A673 (cell line): ENCODE measurements around the gene TTYH3. TPM values are rescaled to one million over a fixed set of nuclear protein-coding genes. Genes with fewer than 3 reads are reported as not detected.

Experiments used
- BruUV-seq: library from RNA; stranded (reverse); fragments of 400-500 nt; replicated peaks from 2 replicates; lab custom pipeline; 2021; lab: Mats Ljungman, UMichigan
- CTCF ChIA-PET: fragments of 300-600 bp; sonication (Branson Sonifier 250); formaldehyde crosslinking; loops from one replicate; lab custom pipeline; 2022; ENCODE audit warnings: antibody characterized with exemption; lab: Charles Lee
- POLR2A ChIA-PET: fragments of 300-600 bp; sonication (Branson Sonifier 250); formaldehyde crosslinking; loops from one replicate; lab custom pipeline; 2022; ENCODE audit warnings: antibody characterized with exemption; ENCODE audit not compliant: low non-redundant PET; lab: Charles Lee
- DNase-seq: peaks from one replicate; pipeline ENCODE4 v3.0.0-alpha.2; 2015; ENCODE audit warnings: low spot score
- H3K27ac ChIP-seq: fragments of 200-600 bp; sonication (generic); 2 replicates; pipeline ENCODE4 v1.5.1; 2016; ENCODE audit warnings: mixed run types, low read depth, mild to moderate bottlenecking, mixed read lengths, antibody characterized with exemption, low read length; ENCODE audit not compliant: poor library complexity, severe bottlenecking
- H3K27me3 ChIP-seq: fragments of 200-600 bp; sonication (generic); replicated peaks from 2 replicates; pipeline ENCODE4 v1.6.1; 2017; ENCODE audit warnings: mixed run types, low read depth, mild to moderate bottlenecking, mixed read lengths, antibody characterized with exemption, low read length; ENCODE audit not compliant: insufficient read depth, poor library complexity
- H3K36me3 ChIP-seq: fragments of 200-600 bp; sonication (generic); 2 replicates; pipeline ENCODE4 v1.6.1; 2016; ENCODE audit warnings: mixed run types, mild to moderate bottlenecking, mixed read lengths, antibody characterized with exemption, low read length; ENCODE audit not compliant: insufficient read depth, poor library complexity, severe bottlenecking
- H3K4me1 ChIP-seq: fragments of 200-600 bp; sonication (generic); 2 replicates; pipeline ENCODE4 v1.6.1; 2017; ENCODE audit warnings: mixed run types, mild to moderate bottlenecking, mixed read lengths, antibody characterized with exemption, low read length; ENCODE audit not compliant: insufficient read depth, poor library complexity, severe bottlenecking
- H3K4me3 ChIP-seq: fragments of 200-600 bp; sonication (generic); 2 replicates; pipeline ENCODE4 v1.5.1; 2016; ENCODE audit warnings: low read depth, mixed run types, mild to moderate bottlenecking, mixed read lengths, low read length; ENCODE audit not compliant: poor library complexity, severe bottlenecking
- H3K9me3 ChIP-seq: fragments of 200-600 bp; sonication (generic); 2 replicates; pipeline ENCODE4 v1.6.1; 2016; ENCODE audit warnings: mixed run types, low read depth, mild to moderate bottlenecking, mixed read lengths, antibody characterized with exemption, low read length; ENCODE audit not compliant: poor library complexity, severe bottlenecking
- CTCF ChIP-seq: fragments of 300-800, 200-600 bp; sonication (generic); conservative IDR thresholded peaks from 2 replicates; pipeline ENCODE4 v1.5.1; 2017; ENCODE audit warnings: low read depth, mild to moderate bottlenecking, antibody characterized with exemption, low read length, moderate library complexity, mixed read lengths
- EZH2 ChIP-seq: fragments of 200-600 bp; sonication (generic); IDR thresholded peaks from 2 replicates; pipeline ENCODE4 v1.6.1; 2017; ENCODE audit warnings: borderline replicate concordance, low read depth, mild to moderate bottlenecking, mixed read lengths, antibody characterized with exemption, low read length; ENCODE audit not compliant: poor library complexity, severe bottlenecking
- intact Hi-C: fragments of 100-400 bp; cut with micrococcal nuclease; formaldehyde crosslinking; loops from one replicate; pipeline ENCODE4 v1.10.0; 2022; ENCODE audit not compliant: unreplicated experiment
- total RNA-seq: library from RNA; stranded (reverse); gene quantifications from 2 replicates; pipeline ENCODE4 v1.2.3, GENCODE V29; 2021

TTYH3 gene
- total RNA-seq, 1 experiment from 2014 or later: 248 TPM

- no peaks in the 10 kb centered on the region for H3K4me1 ChIP-seq
- H3K9me3 ChIP-seq: no peaks in the 10 kb centered on the region
- intact Hi-C loops: no loop called here
- H3K27me3 ChIP-seq: no peaks in the 10 kb centered on the region
- no TSS peak for BruUV-seq
- no peak for TF ChIP-seq EZH2
- TF ChIP-seq CTCF: no peak
- H3K27ac ChIP-seq: no peak overlapping the region
- CTCF ChIA-PET: no interaction called here
- DNase-seq: no peak
- no peaks in the 10 kb centered on the region for H3K36me3 ChIP-seq
- no peak overlapping the region for H3K4me3 ChIP-seq
- POLR2A ChIA-PET: no interaction called here
Observed at GRCh38 chr7:2700141-2700850, 68.5 kb downstream of the TTYH3 start.

- CTCF ChIA-PET: no interaction called here
- intact Hi-C loops: no loop called here
Observed at GRCh38 chr7:2701424-2701823, 69.6 kb downstream of the TTYH3 start.

DNA sequence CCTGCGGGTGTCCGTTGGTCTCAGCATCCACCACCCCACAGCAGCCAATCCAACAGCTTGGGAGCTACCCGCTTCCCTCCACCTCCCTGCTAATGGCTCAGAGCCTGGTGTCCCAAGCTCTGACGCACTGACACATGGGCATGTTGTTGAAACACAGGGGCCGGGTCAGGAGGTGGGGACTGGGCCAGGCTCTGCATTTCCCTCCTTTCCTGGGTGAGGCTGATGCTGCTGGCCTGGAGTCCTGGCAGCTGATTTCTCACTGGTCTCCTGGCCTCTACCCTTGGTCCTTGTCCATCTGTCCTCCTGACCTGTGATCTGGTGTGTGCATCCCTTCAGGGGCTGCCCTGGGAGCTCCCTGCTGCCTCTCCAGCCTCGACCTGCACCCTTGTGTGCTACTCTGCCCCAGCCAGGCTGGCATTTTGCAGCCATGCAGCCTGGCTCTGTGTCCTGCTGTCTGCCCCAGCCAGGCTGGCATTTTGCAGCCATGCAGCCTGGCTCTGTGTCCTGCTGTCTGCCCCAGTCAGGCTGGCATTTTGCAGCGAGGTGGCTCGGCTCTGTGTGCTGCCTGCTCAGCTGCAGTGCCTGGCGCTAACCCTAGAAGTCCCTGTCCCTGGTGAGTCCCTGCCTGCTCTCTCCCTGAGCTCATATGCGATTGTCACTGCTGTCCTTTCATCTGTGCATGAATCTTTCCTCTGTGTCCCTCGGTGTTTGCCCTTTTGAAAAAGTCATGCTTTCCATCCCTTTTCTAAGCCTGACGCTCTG is 70.2 kb downstream of the TTYH3 start:
- intact Hi-C loops: no loop called here
- POLR2A ChIA-PET: no interaction called here
- BruUV-seq: no TSS peak
- H3K4me3 ChIP-seq: no peak overlapping the region
- DNase-seq: no peak
- H3K27ac ChIP-seq: no peak overlapping the region
- no peaks in the 10 kb centered on the region for H3K36me3 ChIP-seq
- CTCF ChIA-PET: no interaction called here
- H3K27me3 ChIP-seq: no peaks in the 10 kb centered on the region
- H3K4me1 ChIP-seq: no peaks in the 10 kb centered on the region
- TF ChIP-seq CTCF (no peak), EZH2 (no peak)
- no peaks in the 10 kb centered on the region for H3K9me3 ChIP-seq

More at GRCh38 chr7:2701424-2701823, 69.6 kb downstream of the TTYH3 start:
- Histone ChIP-seq H3K36me3 (no peaks in the 10 kb centered on the region), H3K4me1 (no peaks in the 10 kb centered on the region), H3K9me3 (no peaks in the 10 kb centered on the region), H3K27ac (no peak overlapping the region), H3K4me3 (no peak overlapping the region), H3K27me3 (no peaks in the 10 kb centered on the region)
- no TSS peak for BruUV-seq
- POLR2A ChIA-PET: no interaction called here
- no peak for TF ChIP-seq EZH2
- no peak for TF ChIP-seq CTCF
- DNase-seq: no peak
